Measurements from ENCODE around the gene SLC17A8. TPM values are rescaled to one million over a fixed set of nuclear protein-coding genes. Genes with fewer than 3 reads are reported as not detected.

The SLC17A8 gene
- total RNA-seq, 2 donors from 2014 or later = not detected

DNA sequence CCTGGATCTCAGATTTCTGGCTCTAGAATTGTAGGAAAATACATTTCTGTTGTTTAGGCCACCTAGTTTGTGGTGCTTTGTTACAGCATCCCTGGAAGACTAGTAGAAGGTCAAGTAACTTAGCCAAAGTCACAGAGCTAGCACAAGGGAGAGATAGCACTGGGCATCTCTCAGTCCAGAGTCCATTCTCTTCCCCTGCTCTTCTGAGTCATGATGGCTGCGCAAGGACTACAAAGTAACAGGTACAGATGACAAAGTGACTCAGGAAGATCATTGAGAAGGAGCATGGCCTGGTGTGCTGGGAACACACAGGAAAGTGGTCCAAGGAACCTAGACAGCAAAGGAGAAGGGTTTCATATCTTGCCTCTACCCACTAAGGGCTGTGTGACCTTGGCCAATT, 19.3 kb downstream of the SLC17A8 start:
- no peak for DNase-seq
- peaks cover 36% of the 10 kb centered on the region for H3K27me3 Mint-ChIP-seq
- H3K4me1 Mint-ChIP-seq = peaks cover under 1% of the 10 kb centered on the region
- ATAC-seq = no peak
- no peak overlapping the region for H3K4me3 Mint-ChIP-seq
- H3K27ac Mint-ChIP-seq = no peak overlapping the region
- peaks cover 2% of the 10 kb centered on the region for H3K36me3 Mint-ChIP-seq (ENCODE audit: low read depth)
- no peaks in the 10 kb centered on the region for H3K9me3 ChIP-seq (ENCODE audit: control insufficient read depth, low read length, poor library complexity, severe bottlenecking)

DNA sequence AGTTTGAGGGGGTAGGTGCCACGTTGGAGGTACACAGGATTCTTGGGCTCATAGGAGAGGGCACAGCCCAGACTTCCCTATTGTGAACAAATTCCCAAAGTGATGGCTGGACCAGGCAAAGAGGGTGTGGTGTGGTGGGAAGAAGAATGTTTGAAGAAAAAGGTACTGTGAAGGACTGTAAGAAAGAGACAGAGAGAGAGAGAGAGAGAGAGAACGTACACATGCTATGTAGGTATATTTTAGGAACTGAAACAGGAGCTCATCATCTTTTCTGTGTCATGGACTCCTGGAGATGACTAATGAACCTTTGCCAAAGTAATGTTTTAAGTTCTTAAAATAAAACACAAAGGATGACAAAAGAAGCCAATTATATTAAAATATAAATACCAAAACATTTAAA, 24.5 kb downstream of the SLC17A8 start:
- Mint-ChIP-seq H3K27ac (no peak overlapping the region), H3K4me1 (peaks cover 3% of the 10 kb centered on the region), H3K27me3 (peaks cover 17% of the 10 kb centered on the region), H3K36me3 (ENCODE audit: low read depth) (no peaks in the 10 kb centered on the region), H3K4me3 (no peak overlapping the region)
- no peak for DNase-seq
- no peak for ATAC-seq
- H3K9me3 ChIP-seq (ENCODE audit: control insufficient read depth, low read length, poor library complexity, severe bottlenecking) = no peaks in the 10 kb centered on the region

DNA sequence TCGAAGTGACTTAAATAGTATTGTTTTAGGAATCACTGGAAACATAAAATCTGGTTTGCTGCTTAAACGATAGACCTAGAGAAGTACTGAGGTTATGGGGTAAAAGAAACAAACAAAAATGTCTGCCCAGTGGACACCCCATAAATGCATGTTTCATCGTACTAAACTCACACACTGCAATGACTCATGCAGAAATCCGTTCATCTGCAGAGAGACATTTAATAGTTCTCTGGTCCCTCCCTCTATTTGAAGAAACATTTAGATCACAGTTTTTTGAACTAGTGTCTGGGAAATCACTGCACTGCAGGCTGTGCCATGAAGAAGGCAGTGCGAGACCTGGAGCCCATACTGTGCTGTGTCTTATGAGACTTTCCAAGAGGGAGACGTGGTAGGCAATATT, 25.5 kb downstream of the SLC17A8 start:
- ATAC-seq = no peak
- Mint-ChIP-seq H3K27ac (no peak overlapping the region), H3K27me3 (peaks cover 10% of the 10 kb centered on the region), H3K36me3 (ENCODE audit: low read depth) (no peaks in the 10 kb centered on the region), H3K4me3 (no peak overlapping the region), H3K4me1 (peaks cover 3% of the 10 kb centered on the region)
- no peaks in the 10 kb centered on the region for H3K9me3 ChIP-seq (ENCODE audit: control insufficient read depth, low read length, poor library complexity, severe bottlenecking)
- DNase-seq = no peak

DNA sequence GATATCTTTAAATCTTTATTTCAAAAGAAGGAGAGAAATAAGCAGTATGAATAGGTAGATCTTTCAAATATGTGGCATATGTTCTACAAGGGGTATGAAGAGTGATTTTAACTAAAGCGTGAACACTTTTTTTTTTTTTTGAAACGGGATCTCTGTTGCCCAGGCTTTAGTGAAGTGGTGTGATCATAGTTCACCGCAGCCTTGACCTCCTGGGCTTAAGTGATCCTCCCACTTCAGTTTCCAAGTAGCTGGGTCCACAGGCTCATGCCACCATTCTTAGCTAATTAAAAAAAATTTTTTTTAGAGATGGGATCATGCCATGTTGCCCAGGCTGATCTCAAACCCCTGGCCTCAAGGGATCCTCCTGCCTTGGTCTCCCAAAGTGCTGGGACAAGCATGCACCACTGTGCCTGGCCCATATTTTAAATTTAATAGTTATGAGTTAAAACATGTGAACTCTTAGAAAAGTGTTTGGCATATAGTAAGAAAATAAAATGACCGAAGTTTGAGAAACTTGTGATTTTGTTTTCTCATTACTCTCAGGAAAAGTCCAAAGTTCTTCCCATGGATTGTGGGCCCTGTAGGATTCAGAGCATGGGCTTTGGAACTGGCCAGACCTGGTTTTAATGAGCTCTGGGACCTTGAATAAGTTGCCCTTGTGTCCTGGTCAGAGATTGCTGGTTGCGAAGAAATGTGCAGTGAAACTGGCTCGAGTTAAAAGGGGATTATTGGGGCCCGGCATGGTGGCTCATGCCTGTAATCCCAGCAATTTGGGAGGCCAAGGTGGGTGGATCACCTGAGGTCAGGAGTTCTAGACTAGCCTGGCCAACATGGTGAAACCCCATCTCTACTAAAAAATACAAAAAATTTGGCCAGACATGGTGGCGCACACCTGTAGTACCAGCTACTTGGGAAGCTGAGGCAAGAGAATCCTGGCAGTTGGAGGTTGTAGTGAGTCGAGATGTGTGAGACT, 27.0 kb downstream of the SLC17A8 start:
- ATAC-seq (no peak), DNase-seq (no peak)
- Mint-ChIP-seq H3K4me1 (peaks cover 3% of the 10 kb centered on the region), H3K27ac (no peak overlapping the region), H3K27me3 (peaks cover 4% of the 10 kb centered on the region), H3K4me3 (no peak overlapping the region), H3K36me3 (ENCODE audit: low read depth) (no peaks in the 10 kb centered on the region)
- no peaks in the 10 kb centered on the region for H3K9me3 ChIP-seq (ENCODE audit: control insufficient read depth, low read length, poor library complexity, severe bottlenecking)

DNA sequence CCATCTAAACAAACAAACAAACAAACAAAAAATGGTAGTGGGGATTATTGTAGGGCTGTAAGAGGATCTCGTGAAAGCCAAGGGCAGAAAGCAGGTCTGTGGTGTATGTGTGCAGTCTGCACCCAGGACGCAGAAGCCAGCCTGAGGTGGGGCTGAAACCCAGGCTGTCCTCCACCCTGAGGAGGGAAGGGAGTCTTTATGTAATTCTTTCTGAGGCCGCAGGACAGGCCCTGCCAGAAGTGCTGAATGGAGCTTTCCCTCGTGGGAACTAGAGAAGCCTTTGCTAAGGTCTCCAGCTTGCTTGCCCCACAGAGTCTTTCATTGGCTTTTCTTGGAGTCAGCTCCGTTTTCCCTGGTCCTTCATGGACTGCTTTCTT, 27.7 kb downstream of the SLC17A8 start:
- no peak for ATAC-seq
- H3K27me3 Mint-ChIP-seq = peaks cover 4% of the 10 kb centered on the region
- no peak overlapping the region for H3K27ac Mint-ChIP-seq

DNA sequence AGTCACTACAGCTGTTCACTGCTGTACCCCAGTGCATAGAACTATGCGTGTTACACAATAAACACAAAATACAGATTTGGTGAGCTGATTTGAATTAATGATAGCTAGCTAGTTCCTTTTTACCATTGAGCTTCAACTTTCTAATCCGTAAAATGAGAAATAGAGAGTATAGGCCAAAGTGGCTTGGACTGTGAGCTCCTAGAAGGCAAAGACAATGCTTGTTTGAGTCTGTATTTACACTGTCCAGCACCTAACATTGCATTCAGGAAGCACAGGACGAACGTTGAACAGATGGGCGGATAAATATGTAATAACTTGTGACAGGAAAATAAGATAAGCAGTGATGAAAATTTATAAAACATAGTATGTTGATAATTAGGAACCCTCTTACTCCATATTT, 31.5 kb downstream of the SLC17A8 start:
- Mint-ChIP-seq H3K27me3 (peaks cover 6% of the 10 kb centered on the region), H3K4me1 (no peaks in the 10 kb centered on the region), H3K36me3 (ENCODE audit: low read depth) (no peaks in the 10 kb centered on the region), H3K27ac (no peak overlapping the region), H3K4me3 (no peak overlapping the region)
- H3K9me3 ChIP-seq (ENCODE audit: control insufficient read depth, low read length, poor library complexity, severe bottlenecking) = no peaks in the 10 kb centered on the region
- ATAC-seq = no peak
- DNase-seq = no peak

More for the DNA sequence above, 27.7 kb downstream of the SLC17A8 start:
- no peaks in the 10 kb centered on the region for H3K9me3 ChIP-seq (ENCODE audit: control insufficient read depth, low read length, poor library complexity, severe bottlenecking)
- Mint-ChIP-seq H3K36me3 (ENCODE audit: low read depth) (no peaks in the 10 kb centered on the region), H3K4me3 (no peak overlapping the region), H3K4me1 (peaks cover 3% of the 10 kb centered on the region)
- no peak for DNase-seq

DNA sequence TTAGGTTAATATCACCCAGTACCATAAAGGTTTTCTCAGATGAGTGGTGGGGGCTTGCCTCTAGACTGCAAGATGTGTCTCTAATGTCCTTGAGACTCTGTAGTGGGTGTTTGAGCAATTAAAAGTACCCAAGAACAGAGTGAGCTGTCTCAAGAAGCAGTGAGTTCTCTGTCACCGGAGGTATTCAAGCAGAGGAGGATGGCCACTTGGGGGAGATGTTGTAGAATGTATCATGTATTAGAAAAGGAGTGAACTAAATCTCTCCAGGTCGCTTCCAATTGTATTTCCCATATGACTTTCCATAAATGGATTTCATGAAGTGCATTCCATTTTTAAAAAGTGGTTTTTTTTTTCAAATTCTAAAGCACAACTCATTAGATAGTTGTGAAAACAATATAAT, 35.0 kb downstream of the SLC17A8 start:
- Mint-ChIP-seq H3K27me3 (peaks cover 6% of the 10 kb centered on the region), H3K27ac (no peak overlapping the region), H3K4me3 (no peak overlapping the region), H3K4me1 (no peaks in the 10 kb centered on the region), H3K36me3 (ENCODE audit: low read depth) (no peaks in the 10 kb centered on the region)
- H3K9me3 ChIP-seq (ENCODE audit: control insufficient read depth, low read length, poor library complexity, severe bottlenecking) = no peaks in the 10 kb centered on the region
- no peak for ATAC-seq
- no peak for DNase-seq

DNA sequence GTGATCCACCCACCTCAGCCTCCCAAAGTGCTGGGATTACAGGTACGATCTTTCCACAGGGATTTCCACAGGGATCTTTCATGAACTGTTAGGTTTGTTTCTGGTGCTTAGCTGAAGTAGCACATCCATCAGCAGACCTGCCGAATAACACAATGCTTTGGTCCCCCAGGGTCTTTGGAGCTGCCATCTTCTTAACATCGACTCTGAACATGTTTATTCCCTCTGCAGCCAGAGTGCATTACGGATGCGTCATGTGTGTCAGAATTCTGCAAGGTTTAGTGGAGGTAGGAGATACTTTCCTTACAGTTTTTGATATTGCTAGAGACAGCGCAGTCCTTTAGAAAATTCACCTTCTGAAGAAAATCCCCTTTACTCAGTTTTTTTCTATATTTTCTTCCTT, 36.3 kb downstream of the SLC17A8 start:
- no peaks in the 10 kb centered on the region for H3K4me1 Mint-ChIP-seq
- no peak overlapping the region for H3K27ac Mint-ChIP-seq
- DNase-seq (no peak), ATAC-seq (no peak)
- H3K4me3 Mint-ChIP-seq = no peak overlapping the region
- no peaks in the 10 kb centered on the region for H3K9me3 ChIP-seq (ENCODE audit: control insufficient read depth, low read length, poor library complexity, severe bottlenecking)
- no peaks in the 10 kb centered on the region for H3K36me3 Mint-ChIP-seq (ENCODE audit: low read depth)
- peaks cover 6% of the 10 kb centered on the region for H3K27me3 Mint-ChIP-seq

DNA sequence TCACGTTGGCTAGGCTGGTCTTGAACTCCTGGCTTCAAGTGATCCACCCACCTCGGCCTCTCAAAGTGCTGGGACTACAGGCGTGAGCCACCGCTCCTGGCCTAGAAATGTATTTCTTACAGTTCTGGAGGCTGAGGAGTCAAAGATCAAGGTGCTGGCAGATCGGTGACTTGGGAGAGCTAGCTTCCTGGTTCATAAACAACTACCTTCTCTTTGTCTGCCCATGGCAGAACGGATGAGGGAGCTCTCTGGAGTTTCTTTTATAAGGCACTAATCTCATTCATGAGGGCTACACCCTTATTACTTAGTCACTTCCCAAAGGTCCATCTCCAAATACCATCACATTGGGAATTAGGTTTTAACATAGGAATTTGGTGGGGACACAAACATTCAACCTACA, 38.9 kb downstream of the SLC17A8 start:
- ATAC-seq (no peak), DNase-seq (no peak)
- Mint-ChIP-seq H3K4me3 (no peak overlapping the region), H3K27me3 (peaks cover 6% of the 10 kb centered on the region), H3K4me1 (no peaks in the 10 kb centered on the region), H3K27ac (no peak overlapping the region), H3K36me3 (ENCODE audit: low read depth) (no peaks in the 10 kb centered on the region)
- H3K9me3 ChIP-seq (ENCODE audit: control insufficient read depth, low read length, poor library complexity, severe bottlenecking) = no peaks in the 10 kb centered on the region

DNA sequence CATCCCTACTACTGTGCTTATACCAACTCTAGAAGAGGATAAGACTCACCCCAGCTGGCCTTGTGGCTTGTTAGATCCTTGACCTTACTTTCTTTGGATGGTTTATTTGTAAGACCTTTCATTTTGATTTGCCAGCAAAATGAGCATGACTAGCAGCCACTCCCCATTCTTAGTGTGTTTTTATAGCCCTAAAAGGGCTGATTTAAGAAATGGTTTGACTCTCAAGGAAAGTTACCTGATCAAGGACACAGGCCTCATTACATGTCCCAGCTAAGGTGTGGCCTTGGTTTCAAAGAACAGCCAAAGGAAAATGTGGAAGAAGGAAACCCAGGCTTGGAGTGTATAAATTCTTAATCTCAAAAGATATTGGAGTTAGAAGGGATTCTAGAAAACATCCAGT, 41.4 kb downstream of the SLC17A8 start:
- ATAC-seq (no peak), DNase-seq (no peak)
- Mint-ChIP-seq H3K27me3 (peaks cover 6% of the 10 kb centered on the region), H3K4me1 (no peaks in the 10 kb centered on the region), H3K27ac (no peak overlapping the region), H3K4me3 (no peak overlapping the region), H3K36me3 (ENCODE audit: low read depth) (no peaks in the 10 kb centered on the region)
- H3K9me3 ChIP-seq (ENCODE audit: control insufficient read depth, low read length, poor library complexity, severe bottlenecking) = no peaks in the 10 kb centered on the region

DNA sequence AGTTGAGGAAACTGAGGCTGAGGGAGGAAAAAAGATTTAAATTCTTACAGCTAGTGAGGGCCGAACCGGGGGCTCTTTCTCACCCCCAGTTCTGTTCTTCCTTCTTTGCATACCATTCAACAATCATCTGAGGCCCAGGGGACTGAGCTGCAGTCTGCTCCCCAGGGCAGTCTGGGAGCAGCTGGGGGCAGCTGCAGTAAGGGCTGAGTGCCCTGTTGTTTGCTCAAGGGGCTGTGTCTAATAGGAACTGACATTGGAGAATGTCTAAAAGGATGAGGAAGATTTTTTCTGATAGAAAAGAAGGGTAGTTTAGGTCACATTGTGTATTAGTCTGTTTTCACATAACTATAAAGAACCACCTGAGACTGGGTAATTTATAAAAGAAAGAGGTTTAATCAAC, 42.2 kb downstream of the SLC17A8 start:
- ATAC-seq (no peak), DNase-seq (no peak)
- no peaks in the 10 kb centered on the region for H3K36me3 Mint-ChIP-seq (ENCODE audit: low read depth)
- no peaks in the 10 kb centered on the region for H3K9me3 ChIP-seq (ENCODE audit: control insufficient read depth, low read length, poor library complexity, severe bottlenecking)
- no peak overlapping the region for H3K27ac Mint-ChIP-seq
- H3K4me1 Mint-ChIP-seq = no peaks in the 10 kb centered on the region
- no peak overlapping the region for H3K4me3 Mint-ChIP-seq
- H3K27me3 Mint-ChIP-seq = peaks cover 6% of the 10 kb centered on the region

DNA sequence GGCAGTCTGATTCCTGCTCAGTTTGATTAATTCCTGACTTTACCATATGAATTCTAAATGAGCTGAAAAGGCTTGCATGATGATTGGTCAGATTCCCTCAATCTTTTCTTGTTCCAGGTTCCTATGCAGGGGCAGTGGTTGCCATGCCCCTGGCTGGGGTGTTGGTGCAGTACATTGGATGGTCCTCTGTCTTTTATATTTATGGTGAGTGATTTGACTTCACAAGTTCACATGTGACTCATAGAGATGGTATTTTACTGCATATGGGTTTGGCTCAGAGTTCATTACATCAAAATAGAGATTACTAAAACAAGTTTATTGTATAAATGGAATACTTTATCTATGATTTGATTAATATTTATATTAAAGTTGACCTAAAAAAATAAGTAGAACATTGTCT, 44.8 kb downstream of the SLC17A8 start:
- ATAC-seq (no peak), DNase-seq (no peak)
- H3K9me3 ChIP-seq (ENCODE audit: control insufficient read depth, low read length, poor library complexity, severe bottlenecking) = no peaks in the 10 kb centered on the region
- Mint-ChIP-seq H3K4me1 (no peaks in the 10 kb centered on the region), H3K36me3 (ENCODE audit: low read depth) (no peaks in the 10 kb centered on the region), H3K27me3 (peaks cover 6% of the 10 kb centered on the region), H3K4me3 (no peak overlapping the region), H3K27ac (no peak overlapping the region)

DNA sequence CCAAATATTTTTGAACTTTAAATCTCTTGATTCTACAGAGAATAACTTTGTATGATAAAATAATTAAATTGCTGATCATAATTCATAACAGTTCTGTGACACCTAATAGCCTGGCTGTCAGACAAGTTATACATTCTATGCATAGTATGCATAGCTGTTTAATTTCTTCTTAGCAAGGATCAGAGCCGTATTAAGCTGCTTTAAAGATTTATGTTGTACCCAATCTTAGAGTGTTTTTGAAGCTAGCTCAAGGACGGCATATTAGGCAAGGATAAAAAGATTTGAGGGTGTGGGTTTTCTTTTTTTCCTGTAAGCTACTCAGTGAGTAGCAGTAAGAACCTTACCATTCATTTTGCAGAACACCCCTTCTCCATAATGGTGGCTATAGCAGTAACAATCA, 45.9 kb downstream of the SLC17A8 start:
- Mint-ChIP-seq H3K4me3 (no peak overlapping the region), H3K27ac (no peak overlapping the region), H3K4me1 (no peaks in the 10 kb centered on the region), H3K27me3 (peaks cover 6% of the 10 kb centered on the region), H3K36me3 (ENCODE audit: low read depth) (no peaks in the 10 kb centered on the region)
- H3K9me3 ChIP-seq (ENCODE audit: control insufficient read depth, low read length, poor library complexity, severe bottlenecking) = no peaks in the 10 kb centered on the region
- no peak for ATAC-seq
- DNase-seq = no peak

DNA sequence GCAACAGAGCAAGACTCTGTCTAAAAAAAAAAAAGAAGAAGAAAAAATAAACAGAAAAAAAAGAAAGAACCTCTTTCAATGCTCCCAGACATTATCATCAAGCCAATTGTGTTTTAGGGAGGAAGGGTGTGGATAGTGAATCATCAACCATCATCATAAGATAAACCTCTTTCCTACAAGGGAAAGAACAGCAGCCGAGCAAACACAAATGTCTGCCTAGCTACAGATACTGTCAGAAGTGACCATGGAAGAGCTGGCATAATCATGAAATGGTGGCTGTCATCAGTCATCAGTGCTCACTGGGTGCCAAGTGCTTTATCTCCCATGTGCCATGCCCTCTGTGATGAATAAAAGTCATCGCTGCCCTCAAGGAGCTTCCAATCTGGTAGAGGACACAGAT, 46.6 kb downstream of the SLC17A8 start:
- Mint-ChIP-seq H3K4me1 (no peaks in the 10 kb centered on the region), H3K27me3 (peaks cover 6% of the 10 kb centered on the region), H3K36me3 (ENCODE audit: low read depth) (no peaks in the 10 kb centered on the region), H3K27ac (no peak overlapping the region), H3K4me3 (no peak overlapping the region)
- DNase-seq (no peak), ATAC-seq (no peak)
- no peaks in the 10 kb centered on the region for H3K9me3 ChIP-seq (ENCODE audit: control insufficient read depth, low read length, poor library complexity, severe bottlenecking)
